ENCODE data around the gene KCNE3.
A peak's percentile ranks its signal among the peaks of the same experiment; 100 is the strongest.
"Not testable (repeated sequence)": the region's sequence is repeated elsewhere in the genome, so short reads cannot be mapped to it uniquely, and the experiment has no call there.

The KCNE3 gene

DNA sequence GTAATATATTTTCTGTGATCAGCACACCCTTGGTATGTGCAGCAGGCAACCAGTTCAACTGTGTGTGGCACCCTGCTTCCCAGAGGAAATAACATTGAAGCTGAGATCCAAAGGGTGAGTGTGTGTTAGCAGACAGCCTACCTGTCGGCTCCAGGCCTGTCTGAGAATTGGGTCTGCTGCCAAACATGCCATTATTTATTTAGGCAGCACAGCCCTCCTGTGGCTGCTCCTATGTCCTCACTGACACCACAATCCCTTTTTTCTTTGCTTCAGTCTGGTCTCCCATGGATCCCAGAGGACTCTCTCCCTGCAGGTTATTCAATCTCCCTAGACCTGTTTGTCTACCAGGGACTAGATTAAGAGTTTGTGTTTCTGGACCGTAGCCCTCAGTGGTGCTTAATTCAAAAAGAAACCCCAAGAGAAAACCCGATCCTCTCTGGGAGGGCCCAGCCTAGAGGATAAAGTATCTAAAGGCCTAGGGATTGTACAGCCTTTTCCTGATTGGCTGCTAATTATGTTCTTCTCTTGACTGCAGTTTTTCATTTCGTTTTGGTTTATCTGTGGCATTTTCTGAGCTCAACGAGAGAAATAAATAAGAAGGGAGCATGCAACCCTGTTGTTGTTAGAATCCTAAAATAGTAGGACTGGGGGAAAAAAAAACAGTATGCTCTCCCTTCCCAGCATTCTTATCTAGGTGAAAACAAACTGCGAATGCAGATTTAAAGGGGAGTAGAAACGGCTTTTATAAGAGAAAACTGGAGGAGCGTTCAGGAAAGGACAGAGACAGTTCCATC is 24.1 kb downstream of the KCNE3 start:
- no peak for DNase-seq (ENCODE audit: low read depth)

DNA sequence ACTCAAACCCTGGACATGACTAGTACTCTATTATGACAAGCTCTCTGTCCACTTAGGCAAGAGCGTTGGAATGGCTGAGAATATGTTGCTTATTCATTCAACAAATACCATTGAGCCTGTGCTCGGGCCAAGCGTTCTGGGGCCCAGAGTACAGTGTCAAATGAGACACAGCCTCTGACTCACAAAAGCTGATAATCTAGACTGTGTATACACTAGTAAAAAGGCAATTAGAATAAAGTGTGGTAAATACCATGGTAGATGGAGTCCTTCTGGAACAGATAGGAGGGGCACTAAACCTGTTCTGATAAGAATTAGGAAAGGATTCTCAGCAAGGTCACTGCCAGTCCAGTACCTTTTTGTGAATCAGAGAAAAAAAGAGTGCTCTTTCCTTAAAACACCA is 24.7 kb downstream of the KCNE3 start:
- no peak for DNase-seq (ENCODE audit: low read depth)

DNA sequence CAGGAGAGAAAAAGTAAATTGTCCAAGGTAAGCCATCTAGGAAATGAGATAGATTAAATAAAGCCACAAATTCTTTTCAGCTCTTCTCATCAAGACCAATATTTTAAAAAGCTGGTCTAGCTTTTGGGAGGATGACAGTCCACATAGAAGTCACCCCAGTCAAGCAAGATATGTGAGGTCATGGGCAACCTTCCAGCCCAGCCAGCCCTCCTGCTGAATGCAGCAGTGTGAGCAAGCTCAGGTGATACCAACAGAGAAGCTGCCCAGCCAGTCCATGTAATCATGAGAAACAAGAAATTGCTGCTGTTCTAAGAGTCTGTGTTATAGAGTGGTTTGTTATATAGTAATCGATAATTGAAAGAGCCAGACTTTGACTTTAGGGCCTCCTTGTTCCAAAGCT is 28.7 kb downstream of the KCNE3 start:
- no peak for DNase-seq (ENCODE audit: low read depth)

DNA sequence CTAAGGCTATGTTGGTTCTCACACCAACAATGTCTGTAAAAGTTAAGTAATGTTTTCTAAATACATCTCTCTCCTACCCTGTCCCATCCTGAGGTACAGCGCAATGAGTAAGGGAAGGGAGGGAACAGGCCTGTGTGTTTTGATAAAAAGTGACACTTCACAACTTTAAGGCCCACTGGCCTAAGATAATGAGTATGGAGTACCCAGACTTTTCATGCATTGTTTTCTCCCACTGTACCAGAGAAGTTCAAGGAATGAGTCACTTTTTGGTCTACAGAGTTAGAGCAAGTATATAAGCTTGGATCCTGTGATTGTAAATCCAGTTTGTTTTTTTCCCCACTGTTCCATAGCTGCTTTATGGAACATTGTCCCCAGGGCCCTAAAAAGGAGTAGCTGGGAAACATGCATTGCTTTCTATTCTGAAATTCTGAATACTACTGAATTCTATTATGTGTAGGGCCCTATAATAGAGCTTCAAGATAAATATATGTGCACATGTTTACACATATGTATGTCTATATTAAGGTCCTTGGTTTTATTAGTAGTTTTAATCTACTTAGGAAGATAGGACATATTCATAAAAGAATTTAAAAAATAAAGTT is 29.8 kb downstream of the KCNE3 start:
- DNase-seq (ENCODE audit: low read depth): no peak

DNA sequence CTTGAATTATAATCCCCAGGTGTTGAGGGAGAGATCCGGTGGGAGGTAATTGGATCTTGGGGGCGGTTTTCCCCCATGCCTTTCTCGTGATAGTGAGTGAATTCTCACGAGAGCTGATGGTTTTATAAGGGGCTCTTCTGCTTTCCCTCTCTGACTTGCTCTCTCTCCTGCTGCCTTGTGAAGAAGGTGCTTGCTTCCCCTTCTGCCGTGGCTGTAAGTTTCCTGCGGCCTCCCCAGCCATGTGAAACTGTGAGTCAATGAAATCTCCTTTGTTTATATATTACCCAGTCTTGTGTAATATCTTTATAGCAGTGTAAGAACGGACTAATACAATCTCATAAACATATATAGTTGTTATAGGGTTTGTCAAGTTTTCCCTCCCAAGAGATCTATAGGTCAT is 32.8 kb downstream of the KCNE3 start:
- no peak for DNase-seq (ENCODE audit: low read depth)

DNA sequence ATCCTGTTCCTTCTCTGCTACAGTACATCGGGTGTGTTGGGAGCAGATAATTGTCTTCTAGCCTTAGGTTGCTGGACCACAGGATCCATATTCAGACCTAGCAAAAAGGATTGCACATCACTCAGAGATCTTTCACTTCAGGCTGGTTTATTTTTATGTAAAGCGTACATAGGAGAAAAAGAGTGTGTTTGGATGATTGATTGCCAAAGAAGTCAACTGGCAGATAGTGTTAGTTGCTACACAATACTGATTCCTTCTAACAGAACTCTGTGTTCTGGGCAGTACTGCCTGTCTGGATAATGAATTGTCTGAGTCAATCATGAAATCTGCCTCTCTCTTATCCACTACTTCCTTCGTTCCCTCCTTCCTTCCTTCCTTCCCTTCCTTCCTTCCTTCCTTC is 38.1 kb downstream of the KCNE3 start:
- no peak for DNase-seq (ENCODE audit: low read depth)

DNA sequence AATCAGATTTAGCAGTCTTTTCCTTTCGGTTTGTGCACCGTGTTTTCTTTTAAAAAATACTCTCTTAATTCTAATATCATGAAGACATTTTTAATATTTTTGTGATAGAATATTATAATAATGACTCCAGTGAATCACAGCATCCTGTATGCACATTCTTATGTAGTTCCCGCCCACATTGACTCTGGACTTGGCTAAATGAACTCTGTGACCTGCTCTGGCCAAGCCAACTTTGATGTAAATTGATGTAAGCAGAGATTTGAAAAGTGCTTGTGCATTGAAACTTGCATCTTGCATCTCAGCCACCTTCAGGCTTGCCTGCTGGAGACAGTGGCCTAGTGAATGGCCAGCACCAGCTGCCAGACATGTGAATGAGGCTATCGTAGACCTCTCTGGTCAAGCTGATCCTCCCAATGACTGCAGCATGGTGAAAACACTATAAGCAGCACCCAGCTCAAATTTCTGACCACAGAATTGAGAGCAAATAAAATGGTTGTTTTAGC is 39.9 kb downstream of the KCNE3 start:
- no peak for DNase-seq (ENCODE audit: low read depth)

DNA sequence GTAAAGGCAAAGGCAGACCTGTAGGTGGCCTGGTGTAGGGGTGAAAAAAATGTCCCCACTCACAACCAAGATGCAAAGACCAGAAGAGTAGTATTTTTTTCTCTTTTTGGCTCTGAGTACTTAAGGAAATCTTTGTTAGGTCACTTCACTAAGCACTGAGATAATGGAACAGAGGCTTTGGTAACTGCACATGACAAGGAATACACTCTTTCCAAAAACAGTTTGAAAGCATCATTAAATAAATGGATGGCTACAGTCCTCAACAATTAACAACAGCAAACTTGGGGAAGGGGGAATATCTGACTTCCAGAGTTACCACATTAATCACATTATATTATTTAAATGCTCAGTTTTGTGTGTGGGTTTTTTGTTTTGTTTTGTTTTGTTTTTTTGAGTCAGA is 42.2 kb downstream of the KCNE3 start:
- DNase-seq (ENCODE audit: low read depth): no peak

DNA sequence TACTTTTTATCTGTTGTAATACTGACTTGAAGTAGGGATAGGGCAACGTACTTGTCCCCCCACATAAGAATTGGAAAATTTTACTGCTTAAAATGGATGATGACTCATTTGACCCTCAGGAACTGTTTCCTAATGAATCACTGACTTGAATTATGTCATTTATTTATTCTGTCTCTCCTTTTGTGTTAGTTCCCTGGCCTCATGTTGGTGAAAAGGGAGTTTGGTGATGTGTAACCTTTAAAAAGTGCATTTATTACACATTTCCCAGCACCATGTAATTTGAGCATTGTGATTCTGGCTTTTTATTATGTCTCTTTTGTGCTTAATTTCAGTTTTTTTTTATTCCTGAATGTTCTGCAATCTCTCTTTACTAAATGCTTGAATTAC is 48.8 kb downstream of the KCNE3 start:
- DNase-seq (ENCODE audit: low read depth): peak; percentile 61

DNA sequence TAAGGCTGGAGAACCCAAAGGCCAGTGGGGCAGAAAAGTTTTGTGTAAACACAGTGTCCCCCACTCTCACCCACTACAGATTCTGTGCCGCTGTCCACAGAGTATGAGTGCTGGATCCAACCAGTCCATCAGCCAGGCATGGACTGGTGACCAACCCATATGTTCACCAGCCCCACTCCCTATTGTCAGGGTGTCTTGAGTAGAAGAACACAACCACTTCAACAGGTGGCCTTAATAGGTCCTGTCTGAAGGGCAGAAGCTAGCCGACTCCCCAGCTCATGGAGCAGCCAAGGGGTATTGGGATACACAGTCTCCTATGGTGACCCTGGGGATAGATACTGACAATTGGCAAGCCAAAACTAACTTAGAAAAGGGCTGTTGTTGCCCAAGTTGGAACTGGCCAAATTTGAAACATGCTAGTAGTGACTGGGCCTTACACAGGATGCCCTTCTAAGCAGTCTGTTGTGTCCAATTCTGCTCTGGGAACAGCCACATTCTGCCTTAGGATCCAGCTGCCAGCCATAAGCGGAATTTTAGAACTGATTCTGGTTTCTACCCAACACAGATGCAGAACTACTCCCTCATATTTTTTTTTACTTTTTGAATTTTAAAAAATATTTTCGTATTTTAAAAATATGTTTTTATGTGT is 49.4 kb downstream of the KCNE3 start:
- no peak for DNase-seq (ENCODE audit: low read depth)

DNA sequence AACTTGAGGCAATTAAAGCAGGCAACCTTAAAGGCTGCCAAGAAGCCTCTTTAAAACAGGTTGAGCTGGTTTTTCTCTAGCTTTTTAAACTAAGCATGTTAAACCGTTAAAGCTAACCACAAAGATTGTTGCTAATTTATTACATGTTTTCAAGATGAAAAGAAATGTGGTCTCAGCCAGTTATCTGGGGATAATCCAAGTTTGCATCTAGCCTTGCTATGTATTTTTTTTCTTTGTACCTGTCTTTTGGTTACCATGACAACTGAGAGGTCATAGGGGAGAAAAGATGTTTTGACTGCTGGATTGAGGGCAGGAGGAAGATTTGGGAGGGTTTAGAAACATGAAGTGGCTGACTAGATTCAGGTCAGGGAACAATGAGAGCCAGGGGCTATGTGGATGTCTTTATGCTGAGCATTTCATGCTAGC is 50.0 kb downstream of the KCNE3 start:
- DNase-seq (ENCODE audit: low read depth): no peak

DNA sequence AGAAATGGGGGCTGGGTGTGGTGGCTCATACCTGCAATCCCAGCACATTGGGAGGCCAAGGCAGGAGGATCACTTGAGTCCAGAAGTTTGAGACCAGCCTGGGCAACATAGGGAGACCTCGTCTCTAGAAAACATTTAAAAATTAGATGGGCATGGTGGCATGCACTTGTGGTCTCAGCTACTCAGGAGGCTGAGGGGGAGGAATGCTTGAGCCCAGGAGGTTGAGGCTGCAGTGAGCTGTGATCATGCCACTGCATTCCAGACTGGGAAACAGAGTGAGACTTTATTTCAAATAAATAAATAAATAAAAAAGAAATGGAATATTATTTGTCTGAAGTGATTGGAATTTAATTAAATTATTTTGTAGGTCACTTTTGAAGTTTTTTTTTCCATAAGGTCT is 50.4 kb downstream of the KCNE3 start:
- DNase-seq (ENCODE audit: low read depth): not testable (repeated sequence)

DNA sequence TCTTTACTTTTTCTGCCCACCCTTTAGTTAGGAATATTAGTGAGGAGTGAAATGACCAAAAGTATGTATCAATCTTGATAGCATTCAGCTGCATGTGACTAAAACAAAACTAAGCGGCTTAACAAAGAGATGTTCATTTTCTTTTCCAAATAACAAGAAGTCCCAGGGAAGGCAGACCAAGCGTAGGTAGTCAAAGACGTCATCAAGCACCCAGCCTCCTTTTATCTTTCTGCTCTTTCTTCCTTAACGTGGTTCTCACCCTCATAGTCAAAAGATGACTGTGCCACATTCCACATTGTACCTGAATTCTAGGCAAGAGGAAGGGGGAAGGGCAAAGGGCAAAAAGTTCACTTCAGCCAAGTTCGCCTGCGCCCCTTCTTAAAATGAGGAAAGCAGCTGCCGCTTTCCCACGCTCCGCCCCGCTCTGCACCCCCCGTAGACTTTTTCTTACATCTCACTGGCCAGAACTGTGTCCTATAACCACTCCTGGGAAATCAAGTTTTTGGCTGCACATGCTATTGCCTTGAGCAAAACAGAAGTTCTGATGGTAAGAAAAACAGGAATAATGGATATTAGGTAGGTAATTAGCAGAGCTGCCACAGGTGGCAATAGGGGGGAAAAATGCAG is 54.5 kb downstream of the KCNE3 start:
- DNase-seq (ENCODE audit: low read depth): no peak

DNA sequence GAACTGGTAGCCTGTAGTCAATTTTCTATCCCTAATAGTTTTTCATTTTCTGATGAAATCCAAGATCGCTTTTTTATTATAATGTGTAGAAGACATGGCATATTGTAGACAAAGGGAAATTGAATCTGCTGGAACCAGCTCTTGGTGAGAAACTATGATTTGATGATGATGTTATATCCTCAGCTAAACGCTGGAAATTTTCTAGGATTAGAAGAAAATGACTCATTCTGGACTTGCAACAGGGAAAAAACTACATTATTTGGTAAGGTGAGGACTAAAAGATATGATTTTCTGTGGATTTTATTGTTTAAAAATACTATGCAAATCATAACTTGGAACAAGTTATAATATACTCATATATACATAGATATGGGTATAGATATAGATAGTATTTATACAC is 55.0 kb downstream of the KCNE3 start:
- no peak for DNase-seq (ENCODE audit: low read depth)

DNA sequence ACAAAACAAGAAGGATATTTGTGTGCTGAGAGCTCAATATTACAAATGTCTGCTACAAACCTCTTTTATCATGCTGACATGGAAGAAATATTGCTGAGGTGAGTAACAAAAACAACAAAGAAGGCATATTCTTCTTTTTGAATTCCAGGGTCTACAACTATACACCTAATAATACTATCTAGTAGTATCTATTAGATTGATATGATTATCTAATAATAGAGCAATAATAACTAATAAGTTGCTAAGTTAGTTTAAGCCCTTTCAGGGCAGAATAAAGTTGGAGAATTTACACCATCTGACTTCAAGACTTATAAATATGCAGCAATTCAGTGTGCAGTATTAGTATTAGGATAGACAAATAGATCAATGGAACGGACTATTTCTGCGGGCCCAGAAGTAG is 57.7 kb downstream of the KCNE3 start:
- no peak for DNase-seq (ENCODE audit: low read depth)

Data from non-pigmented ciliary epithelial cell (primary cell).